SK-N-SH (cell line): ENCODE data around the gene RANBP10. TPM values are rescaled to one million over a fixed set of nuclear protein-coding genes. Genes with fewer than 3 reads are reported as not detected.

Experiments
- CTCF ChIA-PET: fragments of 300-600, 350-600 bp; formaldehyde crosslinking; extraction: SDS; loops from one replicate; lab custom pipeline; 2021; lab: Yijun Ruan, JAX
- POLR2A ChIA-PET: fragments of 350-600 bp; sonication (Branson Sonifier 250); formaldehyde crosslinking; extraction: SDS; loops from one replicate; lab custom pipeline; 2020; ENCODE audit warnings: antibody characterized with exemption, inconsistent platforms; lab: Yijun Ruan, JAX
- DNase-seq: peaks from one replicate; pipeline ENCODE4 v3.0.0; 2012
- H2AFZ ChIP-seq: fragments of 200-600 bp; sonication (generic); 2 replicates; pipeline ENCODE4 v1.8.1; 2016; ENCODE audit warnings: antibody characterized with exemption, mild to moderate bottlenecking, low read depth
- H3F3A ChIP-seq: fragments of 200-600 bp; sonication (generic); replicated peaks from 2 replicates; pipeline ENCODE3; 2016; ENCODE audit warnings: antibody characterized with exemption, mild to moderate bottlenecking; ENCODE audit not compliant: insufficient read depth
- H3K27ac ChIP-seq, 2 experiments: fragments of 200-500 bp in 1 of 2; fragments of 200-600 bp in 1 of 2; sonication (Bioruptor generic) in 1 of 2; sonication (generic), shearing (Covaris generic) in 1 of 2; 2 replicates each; pipeline versions ENCODE4 v1.5.1 to v1.6.1; 2014 to 2016; ENCODE audit warnings: low read depth in 2 of 2, inconsistent platforms in 1 of 2, low read length in 1 of 2, mild to moderate bottlenecking in 1 of 2, mixed read lengths in 1 of 2
- H3K27me3 ChIP-seq: fragments of 200-600 bp; sonication (generic), shearing (Covaris generic); 2 replicates; pipeline ENCODE4 v1.6.1; 2016; ENCODE audit warnings: mixed run types; ENCODE audit not compliant: insufficient read depth
- H3K36me3 ChIP-seq, 2 experiments: fragments of 200-500 bp in 1 of 2; fragments of 200-600 bp in 1 of 2; sonication (Bioruptor generic) in 1 of 2; sonication (generic) in 1 of 2; replicated peaks in 1 of 2; 2 replicates each; pipeline versions ENCODE3 to v1.5.1; 2014 to 2016; ENCODE audit warnings: low read length in 1 of 2, mild to moderate bottlenecking in 1 of 2; ENCODE audit not compliant: insufficient read depth in 2 of 2, control insufficient read depth in 1 of 2
- H3K4me1 ChIP-seq, 2 experiments: fragments of 200-500 bp in 1 of 2; fragments of 200-600 bp in 1 of 2; sonication (Bioruptor generic) in 1 of 2; sonication (generic), shearing (Covaris generic) in 1 of 2; 2 replicates each; pipeline versions ENCODE4 v1.5.1 to v1.6.1; 2014 to 2016; ENCODE audit warnings: low read depth in 1 of 2, low read length in 1 of 2, mixed run types in 1 of 2; ENCODE audit not compliant: insufficient read depth in 2 of 2, control insufficient read depth in 1 of 2
- H3K4me2 ChIP-seq: fragments of 200-600 bp; sonication (generic), shearing (Covaris generic); 2 replicates; pipeline ENCODE4 v1.6.1; 2017; ENCODE audit warnings: mixed run types
- H3K4me3 ChIP-seq, 2 experiments: fragments of 200-500 bp in 1 of 2; fragments of 200-600 bp in 1 of 2; sonication (Bioruptor generic) in 1 of 2; sonication (generic), shearing (Covaris generic) in 1 of 2; 2 replicates each; pipeline versions ENCODE4 v1.5.1 to v1.8.1; 2014 to 2016; ENCODE audit warnings: low read depth in 2 of 2, inconsistent platforms in 1 of 2, low read length in 1 of 2, mild to moderate bottlenecking in 1 of 2, mixed read lengths in 1 of 2, moderate library complexity in 1 of 2
- H3K79me2 ChIP-seq: fragments of 200-600 bp; sonication (generic); 2 replicates; pipeline ENCODE4 v1.8.1; 2017; ENCODE audit warnings: mild to moderate bottlenecking; ENCODE audit not compliant: insufficient read depth
- H3K9ac ChIP-seq: fragments of 200-600 bp; sonication (generic); 2 replicates; pipeline ENCODE4 v1.6.1; 2017; ENCODE audit warnings: mixed run types
- H3K9me2 ChIP-seq: fragments of 200-600 bp; sonication (generic); 2 replicates; pipeline ENCODE4 v1.6.1; 2017; ENCODE audit warnings: mixed run types
- H3K9me3 ChIP-seq: fragments of 200-600 bp; sonication (generic); 2 replicates; pipeline ENCODE4 v1.6.1; 2017; ENCODE audit warnings: mixed run types, mild to moderate bottlenecking, moderate library complexity
- H4K20me1 ChIP-seq: fragments of 200-600 bp; sonication (generic); 2 replicates; pipeline ENCODE4 v1.6.1; 2017; ENCODE audit warnings: mild to moderate bottlenecking, mixed run types; ENCODE audit not compliant: insufficient read depth
- CHD2 ChIP-seq: fragments of 150-350 bp; IDR thresholded peaks from 2 replicates; pipeline ENCODE4 v1.6.1; 2018; ENCODE audit warnings: low read length; ENCODE audit not compliant: partially characterized antibody
- EZH2phosphoT487 ChIP-seq: fragments of 200-600 bp; sonication (generic); IDR thresholded peaks from 2 replicates; pipeline ENCODE4 v1.6.1; 2017; ENCODE audit warnings: low read depth, mixed run types, mild to moderate bottlenecking, antibody characterized with exemption, moderate library complexity, borderline replicate concordance
- FOSL2 ChIP-seq: IDR thresholded peaks from 2 replicates; pipeline ENCODE4 v1.4.0; 2012; ENCODE audit warnings: low read depth, mild to moderate bottlenecking, moderate library complexity, borderline replicate concordance
- FOXJ3 ChIP-seq: sonication (generic); formaldehyde crosslinking; IDR thresholded peaks from 2 replicates; pipeline ENCODE4 v1.5.1; 2020; ENCODE audit warnings: mild to moderate bottlenecking, missing genetic modification reagents
- FOXM1 ChIP-seq: IDR thresholded peaks from 2 replicates; pipeline ENCODE4 v1.4.0; 2012; ENCODE audit warnings: low read depth, mild to moderate bottlenecking
- GATA2 ChIP-seq: sonication (generic); formaldehyde crosslinking; IDR thresholded peaks from 2 replicates; pipeline ENCODE4 v1.5.0; 2020; ENCODE audit warnings: mild to moderate bottlenecking, missing genetic modification reagents
- IRF3 ChIP-seq: fragments of 150-350 bp; IDR thresholded peaks from 2 replicates; pipeline ENCODE4 v1.6.1; 2016; ENCODE audit warnings: mild to moderate bottlenecking, low read depth, low read length
- JUND ChIP-seq: IDR thresholded peaks from 2 replicates; pipeline ENCODE4 v1.4.0; 2012
- NRF1 ChIP-seq: IDR thresholded peaks from 2 replicates; pipeline ENCODE4 v1.6.1; 2012; ENCODE audit warnings: low read depth, mild to moderate bottlenecking, low read length
- POLR2AphosphoS5 ChIP-seq: IDR thresholded peaks from 2 replicates; pipeline ENCODE4 v1.6.1; 2012; ENCODE audit warnings: low read depth, low read length
- RFX5 ChIP-seq: IDR thresholded peaks from 2 replicates; pipeline ENCODE4 v1.6.1; 2012; ENCODE audit warnings: mild to moderate bottlenecking, improper control_type of control experiment, low read length
- RXRA ChIP-seq: IDR thresholded peaks from 2 replicates; pipeline ENCODE4 v1.4.0; 2012; ENCODE audit warnings: low read depth, mild to moderate bottlenecking, borderline replicate concordance
- SMC3 ChIP-seq: IDR thresholded peaks from 2 replicates; pipeline ENCODE4 v1.6.1; 2012; ENCODE audit warnings: low read depth, low read length, improper control_type of control experiment
- TCF12 ChIP-seq: IDR thresholded peaks from 2 replicates; pipeline ENCODE4 v1.4.0; 2012
- YY1 ChIP-seq: IDR thresholded peaks from 2 replicates; pipeline ENCODE4 v1.4.0; 2012; ENCODE audit warnings: low read depth, mild to moderate bottlenecking
- polyA plus RNA-seq, 3 experiments: library from polyadenylated mRNA; depleted of rRNA; stranded (reverse); fragments of >200 nt; gene quantifications; 2 replicates each; pipeline ENCODE4 v1.2.3, GENCODE V29; 2012
- TF ChIP-seq, protein P1 (sequence below): IDR thresholded peaks from 2 replicates; pipeline ENCODE4 v1.6.1; 2012; ENCODE audit warnings: mild to moderate bottlenecking, low read depth, low read length, moderate library complexity
- TF ChIP-seq, protein P2 (sequence below): fragments of 200-600 bp; sonication (generic); IDR thresholded peaks from 2 replicates; pipeline ENCODE4 v1.6.1; 2017; ENCODE audit warnings: antibody characterized with exemption, mild to moderate bottlenecking, moderate library complexity
- TF ChIP-seq, protein P3 (sequence below): IDR thresholded peaks from 2 replicates; pipeline ENCODE4 v1.4.0; 2012; ENCODE audit warnings: low read depth
- TF ChIP-seq, protein P4 (sequence below): IDR thresholded peaks from 2 replicates; pipeline ENCODE4 v1.4.0; 2012; ENCODE audit warnings: low read depth, borderline replicate concordance
- TF ChIP-seq, protein P5 (sequence below): IDR thresholded peaks from 2 replicates; pipeline ENCODE4 v1.4.0; 2012; ENCODE audit warnings: low read depth, borderline replicate concordance

RANBP10 gene
- polyA plus RNA-seq, 1 of the 3 experiments (the other 2 are of a cell fraction), result 12.1 TPM

DNA sequence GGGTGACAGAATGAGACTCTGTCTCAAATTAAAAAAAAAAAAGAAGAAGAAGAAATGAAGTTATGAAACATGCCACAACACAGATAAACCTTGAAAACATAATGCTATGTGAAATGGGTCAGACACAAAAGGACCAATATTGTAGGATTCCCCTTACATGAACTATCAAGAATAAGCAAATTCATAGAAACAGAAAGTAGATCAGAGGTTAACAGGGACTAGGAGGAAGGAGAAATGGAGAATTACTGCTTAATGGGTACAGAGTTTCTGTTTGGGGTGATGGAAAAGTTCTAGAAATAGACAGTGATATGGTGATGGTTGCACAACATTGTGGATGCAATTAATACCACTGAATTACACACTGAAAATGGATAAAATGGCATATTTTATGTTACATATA lies 16.3 kb downstream of the RANBP10 start:
- ChIA-PET CTCF (no interaction called here), POLR2A (no interaction called here)
- no peak for DNase-seq
- Histone ChIP-seq H3K79me2 (peaks cover 46% of the 10 kb centered on the region), H3K9me2 (no peaks in the 10 kb centered on the region), H3K4me3 (no peak overlapping the region), H3K4me1 (no peaks in the 10 kb centered on the region), H4K20me1 (peaks cover 3% of the 10 kb centered on the region; the same call in 1 of the 2 replicates), H3K27ac (no peak overlapping the region), H3K4me2 (no peak overlapping the region)
- TF ChIP-seq IRF3 (no peak), SMC3 (no peak), EZH2phosphoT487 (no peak), TCF12 (no peak), RFX5 (no peak), FOSL2 (no peak), FOXJ3 (no peak), JUND (no peak), GATA2 (CRISPR knock-in tag) (no peak), CHD2 (no peak), FOXM1 (no peak), RXRA (no peak), POLR2AphosphoS5 (no peak), NRF1 (no peak), YY1 (no peak)
- TF ChIP-seq, protein P1, sequence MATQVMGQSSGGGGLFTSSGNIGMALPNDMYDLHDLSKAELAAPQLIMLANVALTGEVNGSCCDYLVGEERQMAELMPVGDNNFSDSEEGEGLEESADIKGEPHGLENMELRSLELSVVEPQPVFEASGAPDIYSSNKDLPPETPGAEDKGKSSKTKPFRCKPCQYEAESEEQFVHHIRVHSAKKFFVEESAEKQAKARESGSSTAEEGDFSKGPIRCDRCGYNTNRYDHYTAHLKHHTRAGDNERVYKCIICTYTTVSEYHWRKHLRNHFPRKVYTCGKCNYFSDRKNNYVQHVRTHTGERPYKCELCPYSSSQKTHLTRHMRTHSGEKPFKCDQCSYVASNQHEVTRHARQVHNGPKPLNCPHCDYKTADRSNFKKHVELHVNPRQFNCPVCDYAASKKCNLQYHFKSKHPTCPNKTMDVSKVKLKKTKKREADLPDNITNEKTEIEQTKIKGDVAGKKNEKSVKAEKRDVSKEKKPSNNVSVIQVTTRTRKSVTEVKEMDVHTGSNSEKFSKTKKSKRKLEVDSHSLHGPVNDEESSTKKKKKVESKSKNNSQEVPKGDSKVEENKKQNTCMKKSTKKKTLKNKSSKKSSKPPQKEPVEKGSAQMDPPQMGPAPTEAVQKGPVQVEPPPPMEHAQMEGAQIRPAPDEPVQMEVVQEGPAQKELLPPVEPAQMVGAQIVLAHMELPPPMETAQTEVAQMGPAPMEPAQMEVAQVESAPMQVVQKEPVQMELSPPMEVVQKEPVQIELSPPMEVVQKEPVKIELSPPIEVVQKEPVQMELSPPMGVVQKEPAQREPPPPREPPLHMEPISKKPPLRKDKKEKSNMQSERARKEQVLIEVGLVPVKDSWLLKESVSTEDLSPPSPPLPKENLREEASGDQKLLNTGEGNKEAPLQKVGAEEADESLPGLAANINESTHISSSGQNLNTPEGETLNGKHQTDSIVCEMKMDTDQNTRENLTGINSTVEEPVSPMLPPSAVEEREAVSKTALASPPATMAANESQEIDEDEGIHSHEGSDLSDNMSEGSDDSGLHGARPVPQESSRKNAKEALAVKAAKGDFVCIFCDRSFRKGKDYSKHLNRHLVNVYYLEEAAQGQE, result no peak
- TF ChIP-seq, protein P2, sequence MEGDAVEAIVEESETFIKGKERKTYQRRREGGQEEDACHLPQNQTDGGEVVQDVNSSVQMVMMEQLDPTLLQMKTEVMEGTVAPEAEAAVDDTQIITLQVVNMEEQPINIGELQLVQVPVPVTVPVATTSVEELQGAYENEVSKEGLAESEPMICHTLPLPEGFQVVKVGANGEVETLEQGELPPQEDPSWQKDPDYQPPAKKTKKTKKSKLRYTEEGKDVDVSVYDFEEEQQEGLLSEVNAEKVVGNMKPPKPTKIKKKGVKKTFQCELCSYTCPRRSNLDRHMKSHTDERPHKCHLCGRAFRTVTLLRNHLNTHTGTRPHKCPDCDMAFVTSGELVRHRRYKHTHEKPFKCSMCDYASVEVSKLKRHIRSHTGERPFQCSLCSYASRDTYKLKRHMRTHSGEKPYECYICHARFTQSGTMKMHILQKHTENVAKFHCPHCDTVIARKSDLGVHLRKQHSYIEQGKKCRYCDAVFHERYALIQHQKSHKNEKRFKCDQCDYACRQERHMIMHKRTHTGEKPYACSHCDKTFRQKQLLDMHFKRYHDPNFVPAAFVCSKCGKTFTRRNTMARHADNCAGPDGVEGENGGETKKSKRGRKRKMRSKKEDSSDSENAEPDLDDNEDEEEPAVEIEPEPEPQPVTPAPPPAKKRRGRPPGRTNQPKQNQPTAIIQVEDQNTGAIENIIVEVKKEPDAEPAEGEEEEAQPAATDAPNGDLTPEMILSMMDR, result no peak
- TF ChIP-seq, protein P3, sequence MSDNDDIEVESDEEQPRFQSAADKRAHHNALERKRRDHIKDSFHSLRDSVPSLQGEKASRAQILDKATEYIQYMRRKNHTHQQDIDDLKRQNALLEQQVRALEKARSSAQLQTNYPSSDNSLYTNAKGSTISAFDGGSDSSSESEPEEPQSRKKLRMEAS, result no peak
- TF ChIP-seq, protein P4, sequence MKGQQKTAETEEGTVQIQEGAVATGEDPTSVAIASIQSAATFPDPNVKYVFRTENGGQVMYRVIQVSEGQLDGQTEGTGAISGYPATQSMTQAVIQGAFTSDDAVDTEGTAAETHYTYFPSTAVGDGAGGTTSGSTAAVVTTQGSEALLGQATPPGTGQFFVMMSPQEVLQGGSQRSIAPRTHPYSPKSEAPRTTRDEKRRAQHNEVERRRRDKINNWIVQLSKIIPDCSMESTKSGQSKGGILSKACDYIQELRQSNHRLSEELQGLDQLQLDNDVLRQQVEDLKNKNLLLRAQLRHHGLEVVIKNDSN, result no peak
- TF ChIP-seq, protein P5, sequence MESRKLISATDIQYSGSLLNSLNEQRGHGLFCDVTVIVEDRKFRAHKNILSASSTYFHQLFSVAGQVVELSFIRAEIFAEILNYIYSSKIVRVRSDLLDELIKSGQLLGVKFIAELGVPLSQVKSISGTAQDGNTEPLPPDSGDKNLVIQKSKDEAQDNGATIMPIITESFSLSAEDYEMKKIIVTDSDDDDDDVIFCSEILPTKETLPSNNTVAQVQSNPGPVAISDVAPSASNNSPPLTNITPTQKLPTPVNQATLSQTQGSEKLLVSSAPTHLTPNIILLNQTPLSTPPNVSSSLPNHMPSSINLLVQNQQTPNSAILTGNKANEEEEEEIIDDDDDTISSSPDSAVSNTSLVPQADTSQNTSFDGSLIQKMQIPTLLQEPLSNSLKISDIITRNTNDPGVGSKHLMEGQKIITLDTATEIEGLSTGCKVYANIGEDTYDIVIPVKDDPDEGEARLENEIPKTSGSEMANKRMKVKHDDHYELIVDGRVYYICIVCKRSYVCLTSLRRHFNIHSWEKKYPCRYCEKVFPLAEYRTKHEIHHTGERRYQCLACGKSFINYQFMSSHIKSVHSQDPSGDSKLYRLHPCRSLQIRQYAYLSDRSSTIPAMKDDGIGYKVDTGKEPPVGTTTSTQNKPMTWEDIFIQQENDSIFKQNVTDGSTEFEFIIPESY, result no peak
- TF ChIP-seq, all 33 proteins: peak for 0
- H2AFZ ChIP-seq, result no peak overlapping the region
- H3K9me3 ChIP-seq, result no peaks in the 10 kb centered on the region
- no peak overlapping the region for H3K9ac ChIP-seq
- H3F3A ChIP-seq, result no peaks in the 10 kb centered on the region
- H3K27me3 ChIP-seq, result no peaks in the 10 kb centered on the region
- H3K36me3 ChIP-seq, result no peaks in the 10 kb centered on the region
